ENCODE measurements around the gene TIMD4. TPM values are rescaled to one million over a fixed set of nuclear protein-coding genes. Genes with fewer than 3 reads are reported as not detected.

TIMD4 gene
- total RNA-seq, 1 donor from 2014 or later: not detected

DNA sequence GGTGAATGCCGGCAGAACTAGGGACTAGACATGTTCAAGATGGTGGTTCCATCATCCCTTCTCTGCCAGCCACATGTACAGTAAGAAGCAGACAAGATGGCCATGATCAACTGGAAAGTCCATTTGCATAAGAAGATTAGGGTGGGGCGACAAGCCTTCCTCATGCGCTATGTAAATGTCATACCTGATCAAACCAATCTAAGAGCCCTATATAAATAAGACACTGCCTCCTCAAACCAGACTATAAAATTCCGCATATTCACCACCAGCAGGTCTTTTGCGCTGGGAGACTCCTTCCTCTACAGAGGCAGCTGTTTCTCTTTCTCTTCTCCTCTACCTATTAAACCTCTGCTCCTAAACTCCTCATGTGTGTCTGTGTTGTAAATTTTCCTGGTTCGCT is 53.8 kb downstream of the TIMD4 start:
- DNase-seq: no peak
- TF ChIP-seq, protein P1, sequence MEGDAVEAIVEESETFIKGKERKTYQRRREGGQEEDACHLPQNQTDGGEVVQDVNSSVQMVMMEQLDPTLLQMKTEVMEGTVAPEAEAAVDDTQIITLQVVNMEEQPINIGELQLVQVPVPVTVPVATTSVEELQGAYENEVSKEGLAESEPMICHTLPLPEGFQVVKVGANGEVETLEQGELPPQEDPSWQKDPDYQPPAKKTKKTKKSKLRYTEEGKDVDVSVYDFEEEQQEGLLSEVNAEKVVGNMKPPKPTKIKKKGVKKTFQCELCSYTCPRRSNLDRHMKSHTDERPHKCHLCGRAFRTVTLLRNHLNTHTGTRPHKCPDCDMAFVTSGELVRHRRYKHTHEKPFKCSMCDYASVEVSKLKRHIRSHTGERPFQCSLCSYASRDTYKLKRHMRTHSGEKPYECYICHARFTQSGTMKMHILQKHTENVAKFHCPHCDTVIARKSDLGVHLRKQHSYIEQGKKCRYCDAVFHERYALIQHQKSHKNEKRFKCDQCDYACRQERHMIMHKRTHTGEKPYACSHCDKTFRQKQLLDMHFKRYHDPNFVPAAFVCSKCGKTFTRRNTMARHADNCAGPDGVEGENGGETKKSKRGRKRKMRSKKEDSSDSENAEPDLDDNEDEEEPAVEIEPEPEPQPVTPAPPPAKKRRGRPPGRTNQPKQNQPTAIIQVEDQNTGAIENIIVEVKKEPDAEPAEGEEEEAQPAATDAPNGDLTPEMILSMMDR (IDR thresholded peaks at IDR 0.05; ENCODE audit: partially characterized antibody, unreplicated experiment): no peak
- no peak overlapping the region for H3K27ac Mint-ChIP-seq (ENCODE audit: unreplicated experiment)
- peaks cover 1% of the 10 kb centered on the region for H3K27me3 Mint-ChIP-seq (ENCODE audit: unreplicated experiment)
- H3K36me3 Mint-ChIP-seq (ENCODE audit: unreplicated experiment): no peaks in the 10 kb centered on the region
- H3K4me3 Mint-ChIP-seq (ENCODE audit: unreplicated experiment): no peak overlapping the region
- H3K4me1 Mint-ChIP-seq (ENCODE audit: low read depth, unreplicated experiment): no peaks in the 10 kb centered on the region
- no peaks in the 10 kb centered on the region for H3K9me3 Mint-ChIP-seq (ENCODE audit: unreplicated experiment)

GRCh38 chr5:156907667-156908066 is 55.4 kb downstream of the TIMD4 start:
- no peak overlapping the region for H3K27ac Mint-ChIP-seq (ENCODE audit: unreplicated experiment)
- TF ChIP-seq, protein P1 (IDR thresholded peaks at IDR 0.05; ENCODE audit: partially characterized antibody, unreplicated experiment): no peak
- H3K9me3 Mint-ChIP-seq (ENCODE audit: unreplicated experiment): no peaks in the 10 kb centered on the region
- no peaks in the 10 kb centered on the region for H3K27me3 Mint-ChIP-seq (ENCODE audit: unreplicated experiment)
- H3K36me3 Mint-ChIP-seq (ENCODE audit: unreplicated experiment): no peaks in the 10 kb centered on the region
- no peak overlapping the region for H3K4me3 Mint-ChIP-seq (ENCODE audit: unreplicated experiment)
- no peak for DNase-seq
- no peaks in the 10 kb centered on the region for H3K4me1 Mint-ChIP-seq (ENCODE audit: low read depth, unreplicated experiment)

GRCh38 chr5:156906807-156907206 is 56.2 kb downstream of the TIMD4 start:
- no peak overlapping the region for H3K4me3 Mint-ChIP-seq (ENCODE audit: unreplicated experiment)
- no peak for DNase-seq
- H3K27ac Mint-ChIP-seq (ENCODE audit: unreplicated experiment): no peak overlapping the region
- H3K9me3 Mint-ChIP-seq (ENCODE audit: unreplicated experiment): no peaks in the 10 kb centered on the region
- no peaks in the 10 kb centered on the region for H3K4me1 Mint-ChIP-seq (ENCODE audit: low read depth, unreplicated experiment)
- TF ChIP-seq, protein P1 (IDR thresholded peaks at IDR 0.05; ENCODE audit: partially characterized antibody, unreplicated experiment): no peak
- H3K27me3 Mint-ChIP-seq (ENCODE audit: unreplicated experiment): no peaks in the 10 kb centered on the region
- no peaks in the 10 kb centered on the region for H3K36me3 Mint-ChIP-seq (ENCODE audit: unreplicated experiment)

GRCh38 chr5:156896546-156896945 is 66.5 kb downstream of the TIMD4 start:
- Mint-ChIP-seq H3K4me1 (ENCODE audit: low read depth, unreplicated experiment) (no peaks in the 10 kb centered on the region), H3K9me3 (ENCODE audit: unreplicated experiment) (no peaks in the 10 kb centered on the region), H3K4me3 (ENCODE audit: unreplicated experiment) (no peak overlapping the region), H3K27me3 (ENCODE audit: unreplicated experiment) (no peaks in the 10 kb centered on the region), H3K36me3 (ENCODE audit: unreplicated experiment) (no peaks in the 10 kb centered on the region), H3K27ac (ENCODE audit: unreplicated experiment) (no peak overlapping the region)
- no peak for DNase-seq
- TF ChIP-seq, protein P1 (IDR thresholded peaks at IDR 0.05; ENCODE audit: partially characterized antibody, unreplicated experiment): no peak

GRCh38 chr5:156893517-156893916 is 69.5 kb downstream of the TIMD4 start:
- Mint-ChIP-seq H3K9me3 (ENCODE audit: unreplicated experiment) (no peaks in the 10 kb centered on the region), H3K4me3 (ENCODE audit: unreplicated experiment) (no peak overlapping the region), H3K4me1 (ENCODE audit: low read depth, unreplicated experiment) (no peaks in the 10 kb centered on the region), H3K27me3 (ENCODE audit: unreplicated experiment) (peaks cover 2% of the 10 kb centered on the region), H3K27ac (ENCODE audit: unreplicated experiment) (no peak overlapping the region), H3K36me3 (ENCODE audit: unreplicated experiment) (no peaks in the 10 kb centered on the region)
- TF ChIP-seq, protein P1 (IDR thresholded peaks at IDR 0.05; ENCODE audit: partially characterized antibody, unreplicated experiment): no peak
- no peak for DNase-seq
